HepG2 (cell line): ENCODE results near the gene PRR14. TPM values are rescaled to one million over a fixed set of nuclear protein-coding genes. Genes with fewer than 3 reads are reported as not detected.

Source experiments
- ARID5B ChIP-seq: IDR thresholded peaks from 2 replicates; pipeline ENCODE4 v1.4.0; 2020; ENCODE audit warnings: mild to moderate bottlenecking, missing genetic modification reagents
- FOXK2 ChIP-seq: fragments of 450-650 bp; IDR thresholded peaks from 2 replicates; pipeline ENCODE4 v1.6.1; 2016
- KLF12 ChIP-seq: sonication (generic); formaldehyde crosslinking; IDR thresholded peaks from 2 replicates; pipeline ENCODE4 v1.4.0; 2020; ENCODE audit warnings: missing genetic modification reagents, borderline replicate concordance
- ONECUT2 ChIP-seq: sonication (generic); formaldehyde crosslinking; IDR thresholded peaks from 2 replicates; pipeline ENCODE4 v1.4.0; 2020; ENCODE audit warnings: missing genetic modification reagents
- SSRP1 ChIP-seq: IDR thresholded peaks from 2 replicates; pipeline ENCODE4 v1.6.1; 2016; ENCODE audit warnings: control low read depth
- ZFP1 ChIP-seq: IDR thresholded peaks from 2 replicates; pipeline ENCODE4 v1.6.1; 2016
- ZMAT3 ChIP-seq: sonication (generic); formaldehyde crosslinking; conservative IDR thresholded peaks from 2 replicates; pipeline ENCODE4 v1.7.0; 2021; ENCODE audit warnings: missing genetic modification reagents
- ZNF558 ChIP-seq: sonication (generic); formaldehyde crosslinking; IDR thresholded peaks from 2 replicates; pipeline ENCODE4 v1.9.0; 2022; ENCODE audit warnings: mild to moderate bottlenecking, missing genetic modification reagents, borderline replicate concordance
- ZNF614 ChIP-seq: IDR thresholded peaks from 2 replicates; pipeline ENCODE4 v1.6.1; 2018; ENCODE audit warnings: missing biosample characterization, missing genetic modification reagents, inconsistent platforms, borderline replicate concordance
- ZNF879 ChIP-seq: sonication (generic); formaldehyde crosslinking; IDR thresholded peaks from 2 replicates; pipeline ENCODE4 v1.8.1; 2023; ENCODE audit warnings: missing genetic modification reagents
- polyA plus RNA-seq, 8 experiments: library from polyadenylated mRNA; depleted of rRNA in 3 of 8; stranded (reverse) in 7 of 8; unstranded in 1 of 8; fragments of >200 nt; fragmentation: Illumina TruSeq in 4 of 8; extraction: Trizol in 4 of 8; gene quantifications; 2 replicates each; pipeline versions ENCODE4 v1.2.1 to v1.2.3, GENCODE V29; 2011 to 2016; ENCODE audit warnings: low read depth in 4 of 8, missing spikeins in 1 of 8, mixed read lengths in 1 of 8; ENCODE audit not compliant: insufficient read depth in 1 of 8
- total RNA-seq, 5 experiments: library from RNA; depleted of rRNA; stranded (reverse); fragments of >200 nt; fragmentation: Illumina TruSeq; extraction: Trizol; gene quantifications; 2 replicates each; pipeline ENCODE4 v1.2.3, GENCODE V29; 2016; ENCODE audit warnings: low read depth in 1 of 5
- TF ChIP-seq, protein P1 (sequence below): sonication (generic); formaldehyde crosslinking; IDR thresholded peaks from 2 replicates; pipeline ENCODE4 v1.5.0; 2020; ENCODE audit warnings: missing genetic modification reagents
- TF ChIP-seq, protein P2 (sequence below): IDR thresholded peaks from 2 replicates; pipeline ENCODE4 v1.6.1; 2012; ENCODE audit warnings: low read depth, low read length, improper control_type of control experiment
- TF ChIP-seq, protein P3 (sequence below): sonication (generic); formaldehyde crosslinking; IDR thresholded peaks from 2 replicates; pipeline ENCODE4 v1.5.1; 2020; ENCODE audit warnings: mild to moderate bottlenecking, moderate library complexity, missing genetic modification reagents

PRR14 gene
- total and polyA plus RNA-seq, 2 of the 13 experiments (the other 11 are each of a cell fraction or from before 2014, with no cell fraction given) = 8.4 to 11.0 TPM

GRCh38 chr16:30657866-30658730 lies 7.3 kb downstream of the PRR14 start, which contains the start of gene FBRS (continued):
- TF ChIP-seq, protein P1, sequence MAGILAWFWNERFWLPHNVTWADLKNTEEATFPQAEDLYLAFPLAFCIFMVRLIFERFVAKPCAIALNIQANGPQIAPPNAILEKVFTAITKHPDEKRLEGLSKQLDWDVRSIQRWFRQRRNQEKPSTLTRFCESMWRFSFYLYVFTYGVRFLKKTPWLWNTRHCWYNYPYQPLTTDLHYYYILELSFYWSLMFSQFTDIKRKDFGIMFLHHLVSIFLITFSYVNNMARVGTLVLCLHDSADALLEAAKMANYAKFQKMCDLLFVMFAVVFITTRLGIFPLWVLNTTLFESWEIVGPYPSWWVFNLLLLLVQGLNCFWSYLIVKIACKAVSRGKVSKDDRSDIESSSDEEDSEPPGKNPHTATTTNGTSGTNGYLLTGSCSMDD (CRISPR knock-in tag) = no peak
- TF ChIP-seq ZFP1 (CRISPR knock-in tag) = no peak
- peak; percentile 64; the same call in 1 of the 2 replicates for TF ChIP-seq ZMAT3
- peak; percentile 79 for TF ChIP-seq ARID5B (CRISPR knock-in tag)
- TF ChIP-seq, protein P2, sequence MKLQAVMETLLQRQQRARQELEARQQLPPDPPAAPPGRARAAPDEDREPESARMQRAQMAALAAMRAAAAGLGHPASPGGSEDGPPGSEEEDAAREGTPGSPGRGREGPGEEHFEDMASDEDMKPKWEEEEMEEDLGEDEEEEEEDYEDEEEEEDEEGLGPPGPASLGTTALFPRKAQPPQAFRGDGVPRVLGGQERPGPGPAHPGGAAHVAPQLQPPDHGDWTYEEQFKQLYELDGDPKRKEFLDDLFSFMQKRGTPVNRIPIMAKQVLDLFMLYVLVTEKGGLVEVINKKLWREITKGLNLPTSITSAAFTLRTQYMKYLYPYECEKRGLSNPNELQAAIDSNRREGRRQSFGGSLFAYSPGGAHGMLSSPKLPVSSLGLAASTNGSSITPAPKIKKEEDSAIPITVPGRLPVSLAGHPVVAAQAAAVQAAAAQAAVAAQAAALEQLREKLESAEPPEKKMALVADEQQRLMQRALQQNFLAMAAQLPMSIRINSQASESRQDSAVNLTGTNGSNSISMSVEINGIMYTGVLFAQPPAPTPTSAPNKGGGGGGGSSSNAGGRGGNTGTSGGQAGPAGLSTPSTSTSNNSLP = no peak; the same call in 1 of the 2 replicates
- TF ChIP-seq KLF12 = peak; percentile 21; the same call in 1 of the 2 replicates
- TF ChIP-seq ZNF614 = 0 out of 2 replicates have a peak, but pooled peaks have one; percentile 24
- peak; percentile 20; the same call in 1 of the 2 replicates for TF ChIP-seq ZNF558 (CRISPR knock-in tag)
- TF ChIP-seq, protein P3, sequence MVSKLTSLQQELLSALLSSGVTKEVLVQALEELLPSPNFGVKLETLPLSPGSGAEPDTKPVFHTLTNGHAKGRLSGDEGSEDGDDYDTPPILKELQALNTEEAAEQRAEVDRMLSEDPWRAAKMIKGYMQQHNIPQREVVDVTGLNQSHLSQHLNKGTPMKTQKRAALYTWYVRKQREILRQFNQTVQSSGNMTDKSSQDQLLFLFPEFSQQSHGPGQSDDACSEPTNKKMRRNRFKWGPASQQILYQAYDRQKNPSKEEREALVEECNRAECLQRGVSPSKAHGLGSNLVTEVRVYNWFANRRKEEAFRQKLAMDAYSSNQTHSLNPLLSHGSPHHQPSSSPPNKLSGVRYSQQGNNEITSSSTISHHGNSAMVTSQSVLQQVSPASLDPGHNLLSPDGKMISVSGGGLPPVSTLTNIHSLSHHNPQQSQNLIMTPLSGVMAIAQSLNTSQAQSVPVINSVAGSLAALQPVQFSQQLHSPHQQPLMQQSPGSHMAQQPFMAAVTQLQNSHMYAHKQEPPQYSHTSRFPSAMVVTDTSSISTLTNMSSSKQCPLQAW = no peak; the same call in 1 of the 2 replicates
- no peak for TF ChIP-seq ZNF879 (CRISPR knock-in tag)
- peak; percentile 74 for TF ChIP-seq FOXK2
- no peak for TF ChIP-seq SSRP1 (CRISPR knock-in tag)
- no peak for TF ChIP-seq ONECUT2 (CRISPR knock-in tag)
